Measurements from ENCODE around the gene ANKRD45.
"Not testable (repeated sequence)": the region's sequence is repeated elsewhere in the genome, so short reads cannot be mapped to it uniquely, and the experiment has no call there.

DNA sequence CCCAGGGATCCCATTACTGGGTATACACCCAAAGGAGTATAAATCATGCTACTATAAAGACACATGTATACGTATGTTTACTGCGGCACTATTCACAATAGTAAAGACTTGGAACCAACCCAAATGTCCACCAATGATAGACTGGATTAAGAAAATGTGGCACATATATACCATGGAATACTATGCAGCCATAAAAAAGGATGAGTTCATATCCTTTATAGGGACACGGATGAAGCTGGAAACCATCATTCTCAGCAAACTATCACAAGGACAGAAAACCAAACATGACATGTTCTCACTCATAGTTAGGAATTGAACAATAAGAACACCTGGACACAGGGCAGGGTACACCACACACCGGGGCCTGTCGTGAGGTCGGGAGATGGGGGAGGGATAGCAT, 31.6 kb upstream of the ANKRD45 start:
- TF ChIP-seq, protein P1, sequence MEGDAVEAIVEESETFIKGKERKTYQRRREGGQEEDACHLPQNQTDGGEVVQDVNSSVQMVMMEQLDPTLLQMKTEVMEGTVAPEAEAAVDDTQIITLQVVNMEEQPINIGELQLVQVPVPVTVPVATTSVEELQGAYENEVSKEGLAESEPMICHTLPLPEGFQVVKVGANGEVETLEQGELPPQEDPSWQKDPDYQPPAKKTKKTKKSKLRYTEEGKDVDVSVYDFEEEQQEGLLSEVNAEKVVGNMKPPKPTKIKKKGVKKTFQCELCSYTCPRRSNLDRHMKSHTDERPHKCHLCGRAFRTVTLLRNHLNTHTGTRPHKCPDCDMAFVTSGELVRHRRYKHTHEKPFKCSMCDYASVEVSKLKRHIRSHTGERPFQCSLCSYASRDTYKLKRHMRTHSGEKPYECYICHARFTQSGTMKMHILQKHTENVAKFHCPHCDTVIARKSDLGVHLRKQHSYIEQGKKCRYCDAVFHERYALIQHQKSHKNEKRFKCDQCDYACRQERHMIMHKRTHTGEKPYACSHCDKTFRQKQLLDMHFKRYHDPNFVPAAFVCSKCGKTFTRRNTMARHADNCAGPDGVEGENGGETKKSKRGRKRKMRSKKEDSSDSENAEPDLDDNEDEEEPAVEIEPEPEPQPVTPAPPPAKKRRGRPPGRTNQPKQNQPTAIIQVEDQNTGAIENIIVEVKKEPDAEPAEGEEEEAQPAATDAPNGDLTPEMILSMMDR (conservative IDR thresholded peaks at IDR 0.05; ENCODE audit: low read depth, low read length): not testable (repeated sequence)
- not testable (repeated sequence) for TF ChIP-seq EZH2 (IDR thresholded peaks at IDR 0.05; ENCODE audit: borderline replicate concordance, low read depth, low read length, poor library complexity, severe bottlenecking)

Measured in A673 (cell line).